ENCODE results near the gene MRPL12.

GRCh38 chr17:81701288-81702071 is 1.7 kb upstream of the MRPL12 start:
- no peak for TF ChIP-seq CTCF (IDR thresholded peaks at IDR 0.05)
- no peak for TF ChIP-seq POLR2A (IDR thresholded peaks at IDR 0.05)
